T-cell (primary cell): Measurements from ENCODE around the gene IL12A. TPM values are rescaled to one million over a fixed set of nuclear protein-coding genes. Genes with fewer than 3 reads are reported as not detected.

Source experiments
- ATAC-seq, 4 experiments: fragments of 200-7000 bp in 3 of 4; fragments of 150-1000 bp in 1 of 4; cut with Tn5 transposase; replicated peaks in 1 of 4; 1 replicate in 3 of 4; 2 replicates in 1 of 4; pipeline ENCODE4 v1.10.0; 2021; ENCODE audit warnings: moderate library complexity in 3 of 4, mild to moderate bottlenecking in 2 of 4, moderate number of reproducible peaks in 1 of 4
- CTCF ChIA-PET, 2 donors: fragments of 300-600 bp; sonication (Branson Sonifier 250); formaldehyde crosslinking; loops; one replicate each; lab custom pipeline; 2022; ENCODE audit warnings: antibody characterized with exemption in 2 of 2; lab: Charles Lee
- POLR2A ChIA-PET, 2 donors: fragments of 300-600 bp; sonication (Branson Sonifier 250); formaldehyde crosslinking; loops; one replicate each; lab custom pipeline; 2022; ENCODE audit warnings: antibody characterized with exemption in 2 of 2; lab: Charles Lee
- DNase-seq, 35 experiments: peaks; one replicate each; pipeline versions ENCODE4 v3.0.0 to v3.0.0-alpha.2; 2013 to 2023
- H3K27ac ChIP-seq: one replicate; pipeline ENCODE4 v1.5.1; 2013; ENCODE audit warnings: low read length
- H3K27me3 ChIP-seq, 2 experiments: replicated peaks in 1 of 2; 1 replicate in 1 of 2; 2 replicates in 1 of 2; pipeline versions ENCODE4 v1.6.1 to v1.7.0; 2013; ENCODE audit warnings: low read length in 1 of 2, mixed read lengths in 1 of 2; ENCODE audit not compliant: control insufficient read depth in 2 of 2, insufficient read depth in 2 of 2; ENCODE audit errors: extremely low read depth in 1 of 2
- H3K36me3 ChIP-seq, 2 donors: 1 replicate in 1 of 2; 2 replicates in 1 of 2; pipeline versions ENCODE4 v1.6.1 to v1.7.0; 2013; ENCODE audit warnings: low read length in 1 of 2; ENCODE audit not compliant: control insufficient read depth in 2 of 2, insufficient read depth in 1 of 2; ENCODE audit errors: extremely low read depth in 1 of 2
- H3K4me1 ChIP-seq, 2 experiments: 1 replicate in 1 of 2; 2 replicates in 1 of 2; pipeline versions ENCODE4 v1.6.1 to v1.7.0; 2013; ENCODE audit warnings: low read length in 2 of 2, mixed read lengths in 1 of 2; ENCODE audit not compliant: insufficient read depth in 2 of 2, control insufficient read depth in 1 of 2; ENCODE audit errors: extremely low read depth in 1 of 2
- H3K4me3 ChIP-seq, 2 donors: 1 replicate in 1 of 2; 2 replicates in 1 of 2; pipeline versions ENCODE4 v1.5.1 to v1.7.0; 2013; ENCODE audit warnings: mild to moderate bottlenecking in 2 of 2, low read length in 1 of 2, moderate library complexity in 1 of 2; ENCODE audit not compliant: control insufficient read depth in 1 of 2; ENCODE audit errors: extremely low read depth in 1 of 2
- H3K9me3 ChIP-seq: 2 replicates; pipeline ENCODE4 v1.7.0; 2013
- H3K27ac Mint-ChIP-seq, 2 donors: one replicate each; pipeline ENCODE4 v1.8.0; 2020 to 2021; ENCODE audit warnings: mild to moderate bottlenecking in 2 of 2, mixed read lengths in 2 of 2
- H3K27me3 Mint-ChIP-seq, 2 donors: one replicate each; pipeline ENCODE4 v1.8.0; 2021 to 2022; ENCODE audit warnings: mixed read lengths in 2 of 2
- H3K36me3 Mint-ChIP-seq: one replicate; pipeline ENCODE4 v1.8.0; 2021; ENCODE audit warnings: mixed read lengths
- H3K4me1 Mint-ChIP-seq, 3 donors: one replicate each; pipeline ENCODE4 v1.8.0; 2020 to 2022; ENCODE audit warnings: mixed read lengths in 3 of 3, mild to moderate bottlenecking in 1 of 3
- H3K4me3 Mint-ChIP-seq, 3 donors: one replicate each; pipeline ENCODE4 v1.8.0; 2020 to 2022; ENCODE audit warnings: mild to moderate bottlenecking in 3 of 3, mixed read lengths in 3 of 3, moderate library complexity in 3 of 3
- H3K9me3 Mint-ChIP-seq, 3 donors: one replicate each; pipeline ENCODE4 v1.8.0; 2020 to 2022; ENCODE audit warnings: mixed read lengths in 3 of 3
- WGBS: methylation state at CpG from one replicate; pipeline ENCODE4 v1.1.5; 2013; ENCODE audit warnings: missing lambda C conversion rate; ENCODE audit not compliant: insufficient coverage; 5-methylcytosine and 5-hydroxymethylcytosine counted together
- total RNA-seq, 35 experiments: library from RNA in 6 of 35; stranded (reverse) in 6 of 35; fragments of 120-200 nt in 1 of 35; gene quantifications; one replicate each; pipeline versions ENCODE4 v1.2.1 to v1.2.4 and lab custom pipeline; 2013 to 2026

The IL12A gene
- total RNA-seq, 5 donors from 2014 or later (not counting 1 experiment from before 2014, with no cell fraction given), result 0.57 to 3.1 (median 0.69) TPM

GRCh38 chr3:159950156-159950898 is 38.3 kb upstream of the IL12A start:
- no peaks in the 10 kb centered on the region for H3K36me3 Mint-ChIP-seq
- CTCF ChIA-PET, result no interaction called here
- no CpG with 5 or more reads among the region's 3 CpGs for WGBS

GRCh38 chr3:159951540-159951939 is 37.1 kb upstream of the IL12A start:
- POLR2A ChIA-PET, result no interaction called here
- Mint-ChIP-seq H3K27ac (no peak overlapping the region), H3K4me3 (no peak overlapping the region), H3K9me3 (no peaks in the 10 kb centered on the region), H3K4me1 (no peaks in the 10 kb centered on the region), H3K27me3 (peaks cover 22 to 36% of the 10 kb centered on the region in 2 donors), H3K36me3 (no peaks in the 10 kb centered on the region)
- no peak overlapping the region for H3K4me3 ChIP-seq
- ATAC-seq (no peak), DNase-seq (no peak)
- no peaks in the 10 kb centered on the region for H3K36me3 ChIP-seq
- CTCF ChIA-PET, result no interaction called here
- no peak overlapping the region for H3K27ac ChIP-seq
- no peaks in the 10 kb centered on the region for H3K27me3 ChIP-seq
- no peaks in the 10 kb centered on the region for H3K4me1 ChIP-seq
- 40% methylated on average over 2 of the region's 2 CpGs for WGBS
- no peaks in the 10 kb centered on the region for H3K9me3 ChIP-seq

More at GRCh38 chr3:159950156-159950898, 38.3 kb upstream of the IL12A start:
- Histone ChIP-seq H3K27ac (no peak overlapping the region), H3K27me3 (no peaks in the 10 kb centered on the region), H3K36me3 (no peaks in the 10 kb centered on the region), H3K4me3 (no peak overlapping the region), H3K9me3 (no peaks in the 10 kb centered on the region), H3K4me1 (no peaks in the 10 kb centered on the region)
- no peak for ATAC-seq
- H3K27ac Mint-ChIP-seq, result no peak overlapping the region
- POLR2A ChIA-PET, result no interaction called here
- no peak overlapping the region for H3K4me3 Mint-ChIP-seq
- peaks cover 23 to 32% of the 10 kb centered on the region in 2 donors for H3K27me3 Mint-ChIP-seq
- H3K9me3 Mint-ChIP-seq, result no peaks in the 10 kb centered on the region
- no peak for DNase-seq
- no peaks in the 10 kb centered on the region for H3K4me1 Mint-ChIP-seq

DNA sequence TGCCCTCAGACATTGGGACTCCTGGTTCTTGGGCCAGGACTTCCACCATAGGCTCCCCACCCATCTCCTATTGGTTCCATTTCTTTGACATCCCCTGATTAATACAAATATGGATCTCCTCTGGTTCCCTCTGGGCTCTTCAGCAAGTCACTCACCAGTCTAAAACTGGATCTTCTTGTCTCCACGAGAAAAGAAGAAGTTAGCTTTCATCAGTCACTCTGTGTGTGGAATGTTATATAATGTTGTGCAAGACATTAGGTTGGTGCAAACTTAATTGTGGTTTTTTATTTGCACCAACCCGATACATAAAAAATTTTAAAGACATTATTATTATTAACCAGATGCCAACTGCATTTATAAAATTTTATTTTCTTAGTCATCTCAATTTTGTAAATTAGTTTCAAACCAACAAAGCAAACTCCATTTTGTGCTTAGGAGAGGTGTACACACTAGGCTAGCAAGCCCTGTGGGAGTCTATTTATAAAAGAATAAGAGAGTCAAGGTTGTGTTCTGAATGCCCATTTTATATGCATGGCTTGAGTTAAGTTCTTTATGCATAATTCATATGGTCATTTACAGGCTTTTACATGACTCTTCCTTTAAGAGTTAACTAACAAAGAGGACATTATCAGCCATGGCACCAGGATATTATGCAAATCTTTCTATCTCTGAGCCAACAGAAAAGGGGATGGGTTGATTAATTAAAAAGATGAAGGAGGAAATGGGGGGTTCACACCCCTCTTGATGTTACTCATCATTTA is 35.1 kb upstream of the IL12A start:
- no peak for ATAC-seq
- CTCF ChIA-PET, result no interaction called here
- DNase-seq, result no peak

GRCh38 chr3:159960188-159961148 is 28.2 kb upstream of the IL12A start:
- H3K27ac ChIP-seq, result no peak overlapping the region
- peaks cover 0 to 3% (median 2%) of the 10 kb centered on the region in 3 donors for H3K9me3 Mint-ChIP-seq
- H3K4me3 Mint-ChIP-seq, result no peak overlapping the region
- no peaks in the 10 kb centered on the region for H3K36me3 ChIP-seq
- CTCF ChIA-PET, result interaction anchor here in 1 of 2 donors (1.2 kb wide), 1 partner anchor 28 kb away, joined by 3 read pairs; the partner anchor contains the start of gene IL12A
- H3K27me3 Mint-ChIP-seq, result peaks cover 3 to 4% of the 10 kb centered on the region in 2 donors
- ATAC-seq (no peak), DNase-seq (no peak)
- POLR2A ChIA-PET, result no interaction called here
- no peaks in the 10 kb centered on the region for H3K4me1 Mint-ChIP-seq
- H3K36me3 Mint-ChIP-seq, result no peaks in the 10 kb centered on the region
- no peak overlapping the region for H3K4me3 ChIP-seq
- WGBS, result 50% methylated on average over 1 of the region's 11 CpGs
- no peaks in the 10 kb centered on the region for H3K4me1 ChIP-seq
- no peaks in the 10 kb centered on the region for H3K9me3 ChIP-seq
- no peaks in the 10 kb centered on the region for H3K27me3 ChIP-seq
- no peak overlapping the region for H3K27ac Mint-ChIP-seq

More for the DNA sequence above, 35.1 kb upstream of the IL12A start:
- Histone ChIP-seq H3K27ac (no peak overlapping the region), H3K36me3 (no peaks in the 10 kb centered on the region), H3K4me3 (no peak overlapping the region), H3K27me3 (no peaks in the 10 kb centered on the region), H3K4me1 (no peaks in the 10 kb centered on the region), H3K9me3 (no peaks in the 10 kb centered on the region)
- H3K27ac Mint-ChIP-seq, result no peak overlapping the region
- no peak overlapping the region for H3K4me3 Mint-ChIP-seq
- H3K36me3 Mint-ChIP-seq, result no peaks in the 10 kb centered on the region
- H3K4me1 Mint-ChIP-seq, result no peaks in the 10 kb centered on the region
- H3K9me3 Mint-ChIP-seq, result peaks cover 0 to 3% (median 2%) of the 10 kb centered on the region in 3 donors
- POLR2A ChIA-PET, result interaction anchor here in 1 of 2 donors (0.6 kb wide), 1 partner anchor 17 kb away, joined by 7 read pairs; no protein-coding TSS in a partner anchor
- WGBS, result no CpG with 5 or more reads among the region's 2 CpGs
- peaks cover 18 to 34% of the 10 kb centered on the region in 2 donors for H3K27me3 Mint-ChIP-seq

GRCh38 chr3:159964166-159964973 is 24.3 kb upstream of the IL12A start:
- no peak overlapping the region for H3K4me3 ChIP-seq
- Mint-ChIP-seq H3K36me3 (no peaks in the 10 kb centered on the region), H3K27ac (no peak overlapping the region), H3K4me1 (no peaks in the 10 kb centered on the region), H3K4me3 (no peak overlapping the region), H3K9me3 (no peaks in the 10 kb centered on the region), H3K27me3 (peaks cover 0 to 8% of the 10 kb centered on the region in 2 donors)
- ChIA-PET CTCF (no interaction called here), POLR2A (no interaction called here)
- no peaks in the 10 kb centered on the region for H3K9me3 ChIP-seq
- no peak overlapping the region for H3K27ac ChIP-seq
- no peaks in the 10 kb centered on the region for H3K4me1 ChIP-seq
- ATAC-seq (no peak), DNase-seq (no peak)
- WGBS, result 73% methylated on average over 3 of the region's 7 CpGs
- H3K36me3 ChIP-seq, result no peaks in the 10 kb centered on the region
- no peaks in the 10 kb centered on the region for H3K27me3 ChIP-seq
